Panc1 (cell line): ENCODE data around the gene VSIR. TPM values are rescaled to one million over a fixed set of nuclear protein-coding genes. Genes with fewer than 3 reads are reported as not detected.

Source experiments
- ATAC-seq: fragments of 200-7000 bp; cut with Tn5 transposase; 2 replicates; pipeline ENCODE4 v1.9.1; 2020; ENCODE audit warnings: mild to moderate bottlenecking, moderate library complexity
- BruUV-seq: library from RNA; stranded (reverse); fragments of 400-500 nt; replicated peaks from 2 replicates; lab custom pipeline; 2021; lab: Mats Ljungman, UMichigan
- CTCF ChIA-PET: fragments of 300-600 bp; sonication (Branson Sonifier 250); formaldehyde crosslinking; loops from one replicate; lab custom pipeline; 2022; ENCODE audit warnings: antibody characterized with exemption; lab: Charles Lee
- POLR2A ChIA-PET: fragments of 300-600 bp; sonication (Branson Sonifier 250); formaldehyde crosslinking; loops from one replicate; lab custom pipeline; 2022; ENCODE audit warnings: antibody characterized with exemption; lab: Charles Lee
- DNase-seq: peaks from one replicate; pipeline ENCODE4 v3.0.0-alpha.2; 2010; ENCODE audit warnings: low read depth, low spot score
- H3K27ac ChIP-seq: 2 replicates; pipeline ENCODE4 v1.5.1; 2011; ENCODE audit warnings: mild to moderate bottlenecking, low read length, inconsistent platforms
- H3K27me3 ChIP-seq: fragments of 200-500 bp; sonication (Bioruptor generic); 2 replicates; pipeline ENCODE4 v1.6.0; 2014; ENCODE audit warnings: low read length, inconsistent platforms; ENCODE audit not compliant: control insufficient read depth, insufficient read depth
- H3K36me3 ChIP-seq: fragments of 200-500 bp; sonication (Bioruptor generic); 2 replicates; pipeline ENCODE4 v1.5.1; 2014; ENCODE audit warnings: inconsistent platforms, mild to moderate bottlenecking, low read length, moderate library complexity; ENCODE audit not compliant: control insufficient read depth, insufficient read depth
- H3K4me1 ChIP-seq: 2 replicates; pipeline ENCODE4 v1.5.1; 2011; ENCODE audit warnings: inconsistent platforms, mild to moderate bottlenecking, low read length, moderate library complexity; ENCODE audit not compliant: control insufficient read depth, insufficient read depth
- H3K4me3 ChIP-seq, 2 experiments: 2 replicates each; pipeline ENCODE4 v1.5.1; 2011 to 2012; ENCODE audit warnings: low read depth in 2 of 2, low read length in 2 of 2, mild to moderate bottlenecking in 2 of 2, inconsistent platforms in 1 of 2, moderate library complexity in 1 of 2
- H3K9me3 ChIP-seq: fragments of 200-500 bp; sonication (Bioruptor generic); 2 replicates; pipeline ENCODE4 v1.5.1; 2014; ENCODE audit warnings: low read depth, mild to moderate bottlenecking, inconsistent platforms, low read length, moderate library complexity; ENCODE audit not compliant: control insufficient read depth, insufficient read depth
- CTCF ChIP-seq: fragments of 450-650 bp; IDR thresholded peaks from 2 replicates; pipeline ENCODE4 v1.5.1; 2017; ENCODE audit warnings: mild to moderate bottlenecking
- POLR2AphosphoS5 ChIP-seq: IDR thresholded peaks from 2 replicates; pipeline ENCODE4 v1.6.1; 2012; ENCODE audit warnings: mild to moderate bottlenecking, low read depth, low read length, moderate library complexity
- REST ChIP-seq, 2 experiments: IDR thresholded peaks; 2 replicates each; pipeline ENCODE4 v1.6.1; 2011 to 2012; ENCODE audit warnings: low read depth in 2 of 2, control low read depth in 1 of 2, low read length in 1 of 2, mild to moderate bottlenecking in 1 of 2, moderate library complexity in 1 of 2; ENCODE audit not compliant: insufficient read depth in 1 of 2
- SIN3A ChIP-seq: IDR thresholded peaks from 2 replicates; pipeline ENCODE4 v1.6.1; 2012; ENCODE audit warnings: low read depth, mild to moderate bottlenecking, low read length, moderate library complexity, borderline replicate concordance; ENCODE audit not compliant: insufficient read depth
- TCF7L2 ChIP-seq: IDR thresholded peaks from 2 replicates; pipeline ENCODE4 v1.6.1; 2011; ENCODE audit warnings: mild to moderate bottlenecking, low read depth, low read length, inconsistent platforms
- in situ Hi-C: cut with HindIII; loops from 2 replicates; pipeline ENCODE4 v1.10.0; 2016; ENCODE audit warnings: low sequenced_read_pairs, low pct_unique_long_range_greater_than_20kb
- intact Hi-C: fragments of 100-400 bp; cut with micrococcal nuclease; formaldehyde crosslinking; loops from one replicate; pipeline ENCODE4 v1.10.0; 2022; ENCODE audit not compliant: unreplicated experiment
- total RNA-seq: library from RNA; stranded (reverse); gene quantifications from one replicate; pipeline ENCODE4 v1.2.1, GENCODE V29; 2021; ENCODE audit not compliant: unreplicated experiment

The VSIR gene
- total RNA-seq, 1 experiment from 2014 or later: 34.9 TPM

- H3K9me3 ChIP-seq: no peaks in the 10 kb centered on the region
- H3K4me3 ChIP-seq: no peak within 1 kb of the TSS
- no peak within 1 kb of the TSS; the same call in 1 of the 2 replicates for H3K27ac ChIP-seq
- ATAC-seq (no peak), DNase-seq (no peak)
- no TSS peak for BruUV-seq
- in situ Hi-C loops: no loop called here
- H3K4me1 ChIP-seq: no peaks in the 10 kb centered on the region
- no peaks in the 10 kb centered on the region for H3K36me3 ChIP-seq
- POLR2A ChIA-PET: no interaction called here
- intact Hi-C loops: no loop called here
- no peaks in the 10 kb centered on the region for H3K27me3 ChIP-seq
- CTCF ChIA-PET: interaction anchor here (0.7 to 1.2 kb wide), 2 partner anchors 23 to 32 kb away, joined by 3 read pairs; no protein-coding TSS in a partner anchor
- TF ChIP-seq POLR2AphosphoS5 (no peak), SIN3A (no peak), TCF7L2 (no peak)
These were observed 53.7 kb downstream of the VSIR start, which contains the start of gene C10orf105 for GRCh38 chr10:71719464-71720201. Gene C10orf105 (minus strand): TSS chr10:71719778. CDS start chr10:71716337, 3,441 bp downstream.

- no peak overlapping the region; the same call in 1 of the 2 replicates for H3K27ac ChIP-seq
- no peak for DNase-seq
- no peak for ATAC-seq
- no peak overlapping the region for H3K4me3 ChIP-seq
- BruUV-seq: no TSS peak
- in situ Hi-C loops: no loop called here
- no peaks in the 10 kb centered on the region for H3K27me3 ChIP-seq
- TF ChIP-seq CTCF: no peak
- no peak for TF ChIP-seq TCF7L2
- TF ChIP-seq REST (IDR thresholded peaks at IDR 0.05; ENCODE audit: insufficient read depth in 1 of 2, low read depth in 2 of 2, low read length in 1 of 2): no peak
- TF ChIP-seq POLR2AphosphoS5: no peak
- no peak for TF ChIP-seq SIN3A
- ChIA-PET POLR2A (no interaction called here), CTCF (interaction anchor here (1.2 kb wide), 1 partner anchor 33 kb away, joined by 3 read pairs; no protein-coding TSS in a partner anchor)
- intact Hi-C loops: no loop called here
- H3K4me1 ChIP-seq: no peaks in the 10 kb centered on the region
- H3K9me3 ChIP-seq: no peaks in the 10 kb centered on the region
- no peaks in the 10 kb centered on the region for H3K36me3 ChIP-seq
These were observed 54.3 kb downstream of the VSIR start for GRCh38 chr10:71719042-71719441.

GRCh38 chr10:71718165-71718698 is 55.1 kb downstream of the VSIR start:
- Histone ChIP-seq H3K4me3 (no peak overlapping the region), H3K9me3 (no peaks in the 10 kb centered on the region), H3K27ac (no peak overlapping the region), H3K4me1 (peaks cover 6% of the 10 kb centered on the region), H3K27me3 (no peaks in the 10 kb centered on the region), H3K36me3 (no peaks in the 10 kb centered on the region)
- ChIA-PET POLR2A (no interaction called here), CTCF (interaction anchor here (1.2 kb wide), 1 partner anchor 34 kb away, joined by 3 read pairs; no protein-coding TSS in a partner anchor)
- DNase-seq (no peak), ATAC-seq (no peak)
- in situ Hi-C loops: no loop called here
- TF ChIP-seq SIN3A: no peak
- no peak for TF ChIP-seq POLR2AphosphoS5
- TF ChIP-seq REST (IDR thresholded peaks at IDR 0.05; ENCODE audit: insufficient read depth in 1 of 2, low read depth in 2 of 2, low read length in 1 of 2): no peak
- TF ChIP-seq TCF7L2: no peak
- no peak for TF ChIP-seq CTCF
- no TSS peak for BruUV-seq
- intact Hi-C loops: no loop called here
